Measurements from ENCODE around the gene SFT2D3.

GRCh38 chr2:127702395-127703009, 1.2 kb downstream of the SFT2D3 start:
- TF ChIP-seq, protein P1, sequence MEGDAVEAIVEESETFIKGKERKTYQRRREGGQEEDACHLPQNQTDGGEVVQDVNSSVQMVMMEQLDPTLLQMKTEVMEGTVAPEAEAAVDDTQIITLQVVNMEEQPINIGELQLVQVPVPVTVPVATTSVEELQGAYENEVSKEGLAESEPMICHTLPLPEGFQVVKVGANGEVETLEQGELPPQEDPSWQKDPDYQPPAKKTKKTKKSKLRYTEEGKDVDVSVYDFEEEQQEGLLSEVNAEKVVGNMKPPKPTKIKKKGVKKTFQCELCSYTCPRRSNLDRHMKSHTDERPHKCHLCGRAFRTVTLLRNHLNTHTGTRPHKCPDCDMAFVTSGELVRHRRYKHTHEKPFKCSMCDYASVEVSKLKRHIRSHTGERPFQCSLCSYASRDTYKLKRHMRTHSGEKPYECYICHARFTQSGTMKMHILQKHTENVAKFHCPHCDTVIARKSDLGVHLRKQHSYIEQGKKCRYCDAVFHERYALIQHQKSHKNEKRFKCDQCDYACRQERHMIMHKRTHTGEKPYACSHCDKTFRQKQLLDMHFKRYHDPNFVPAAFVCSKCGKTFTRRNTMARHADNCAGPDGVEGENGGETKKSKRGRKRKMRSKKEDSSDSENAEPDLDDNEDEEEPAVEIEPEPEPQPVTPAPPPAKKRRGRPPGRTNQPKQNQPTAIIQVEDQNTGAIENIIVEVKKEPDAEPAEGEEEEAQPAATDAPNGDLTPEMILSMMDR (IDR thresholded peaks at IDR 0.05) = no peak
- TF ChIP-seq, protein P2, sequence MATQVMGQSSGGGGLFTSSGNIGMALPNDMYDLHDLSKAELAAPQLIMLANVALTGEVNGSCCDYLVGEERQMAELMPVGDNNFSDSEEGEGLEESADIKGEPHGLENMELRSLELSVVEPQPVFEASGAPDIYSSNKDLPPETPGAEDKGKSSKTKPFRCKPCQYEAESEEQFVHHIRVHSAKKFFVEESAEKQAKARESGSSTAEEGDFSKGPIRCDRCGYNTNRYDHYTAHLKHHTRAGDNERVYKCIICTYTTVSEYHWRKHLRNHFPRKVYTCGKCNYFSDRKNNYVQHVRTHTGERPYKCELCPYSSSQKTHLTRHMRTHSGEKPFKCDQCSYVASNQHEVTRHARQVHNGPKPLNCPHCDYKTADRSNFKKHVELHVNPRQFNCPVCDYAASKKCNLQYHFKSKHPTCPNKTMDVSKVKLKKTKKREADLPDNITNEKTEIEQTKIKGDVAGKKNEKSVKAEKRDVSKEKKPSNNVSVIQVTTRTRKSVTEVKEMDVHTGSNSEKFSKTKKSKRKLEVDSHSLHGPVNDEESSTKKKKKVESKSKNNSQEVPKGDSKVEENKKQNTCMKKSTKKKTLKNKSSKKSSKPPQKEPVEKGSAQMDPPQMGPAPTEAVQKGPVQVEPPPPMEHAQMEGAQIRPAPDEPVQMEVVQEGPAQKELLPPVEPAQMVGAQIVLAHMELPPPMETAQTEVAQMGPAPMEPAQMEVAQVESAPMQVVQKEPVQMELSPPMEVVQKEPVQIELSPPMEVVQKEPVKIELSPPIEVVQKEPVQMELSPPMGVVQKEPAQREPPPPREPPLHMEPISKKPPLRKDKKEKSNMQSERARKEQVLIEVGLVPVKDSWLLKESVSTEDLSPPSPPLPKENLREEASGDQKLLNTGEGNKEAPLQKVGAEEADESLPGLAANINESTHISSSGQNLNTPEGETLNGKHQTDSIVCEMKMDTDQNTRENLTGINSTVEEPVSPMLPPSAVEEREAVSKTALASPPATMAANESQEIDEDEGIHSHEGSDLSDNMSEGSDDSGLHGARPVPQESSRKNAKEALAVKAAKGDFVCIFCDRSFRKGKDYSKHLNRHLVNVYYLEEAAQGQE (IDR thresholded peaks at IDR 0.05; ENCODE audit: insufficient read depth in 1 of 2, low read depth in 2 of 2, low read length in 1 of 2) = no peak
- no peak for TF ChIP-seq POLR2AphosphoS5 (IDR thresholded peaks at IDR 0.05; ENCODE audit: low read depth, low read length)
